Liver (tissue), 3 donors: Measurements from ENCODE around the gene SEPHS1.

Experiments used
- GABPA ChIP-seq, 2 donors: IDR thresholded peaks in 1 of 2; conservative IDR thresholded peaks in 1 of 2; 2 replicates each; pipeline ENCODE4 v1.6.1; 2016; ENCODE audit warnings: antibody characterized with exemption in 2 of 2, mild to moderate bottlenecking in 1 of 2, moderate library complexity in 1 of 2
- HNF4A ChIP-seq, 2 donors: conservative IDR thresholded peaks; 2 replicates each; pipeline ENCODE4 v1.6.1; 2016; ENCODE audit warnings: antibody characterized with exemption in 2 of 2, mild to moderate bottlenecking in 2 of 2
- JUND ChIP-seq, 2 donors: IDR thresholded peaks; 2 replicates each; pipeline ENCODE4 v1.6.1; 2016; ENCODE audit warnings: antibody characterized with exemption in 2 of 2
- RXRA ChIP-seq, 2 donors: IDR thresholded peaks; 2 replicates each; pipeline ENCODE4 v1.6.1; 2017 to 2018; ENCODE audit warnings: antibody characterized with exemption in 2 of 2, mild to moderate bottlenecking in 1 of 2
- SP1 ChIP-seq: IDR thresholded peaks from 2 replicates; pipeline ENCODE4 v1.6.1; 2018; ENCODE audit warnings: antibody characterized with exemption, mild to moderate bottlenecking
- TAF1 ChIP-seq: conservative IDR thresholded peaks from 2 replicates; pipeline ENCODE4 v1.6.1; 2016; ENCODE audit warnings: antibody characterized with exemption, mild to moderate bottlenecking
- YY1 ChIP-seq: IDR thresholded peaks from 2 replicates; pipeline ENCODE4 v1.6.1; 2016; ENCODE audit warnings: antibody characterized with exemption, mild to moderate bottlenecking
- TF ChIP-seq, protein P1 (sequence below): fragments of 150-350 bp; IDR thresholded peaks from 2 replicates; pipeline ENCODE4 v1.5.1; 2017; ENCODE audit warnings: improper control_type of control experiment, low read depth, low read length; ENCODE audit not compliant: missing input control
- TF ChIP-seq, protein P2 (sequence below): IDR thresholded peaks from 2 replicates; pipeline ENCODE4 v1.6.1; 2016; ENCODE audit warnings: antibody characterized with exemption
- donor health status: healthy.
- donor health status: healthy.

DNA sequence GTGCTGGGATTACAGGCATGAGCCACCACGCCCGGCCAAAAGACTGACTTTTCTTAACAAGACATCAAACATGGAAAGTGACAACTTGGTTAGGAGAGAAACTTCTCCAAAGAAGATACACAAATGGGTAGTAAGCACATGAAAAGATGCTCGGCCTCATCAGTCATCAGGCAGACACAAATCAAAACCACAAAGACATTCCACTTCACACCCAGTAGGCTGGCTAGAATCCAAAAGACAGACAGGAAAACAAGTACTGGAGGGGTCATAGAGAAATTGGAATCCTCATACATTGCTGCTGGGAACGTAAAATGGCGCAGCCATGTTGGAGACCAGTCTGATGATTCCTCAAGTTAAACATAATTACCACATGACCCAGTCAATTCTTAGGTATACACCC lies 16.4 kb downstream of the SEPHS1 start:
- no peak for TF ChIP-seq JUND (IDR thresholded peaks at IDR 0.05)
- TF ChIP-seq, protein P1, sequence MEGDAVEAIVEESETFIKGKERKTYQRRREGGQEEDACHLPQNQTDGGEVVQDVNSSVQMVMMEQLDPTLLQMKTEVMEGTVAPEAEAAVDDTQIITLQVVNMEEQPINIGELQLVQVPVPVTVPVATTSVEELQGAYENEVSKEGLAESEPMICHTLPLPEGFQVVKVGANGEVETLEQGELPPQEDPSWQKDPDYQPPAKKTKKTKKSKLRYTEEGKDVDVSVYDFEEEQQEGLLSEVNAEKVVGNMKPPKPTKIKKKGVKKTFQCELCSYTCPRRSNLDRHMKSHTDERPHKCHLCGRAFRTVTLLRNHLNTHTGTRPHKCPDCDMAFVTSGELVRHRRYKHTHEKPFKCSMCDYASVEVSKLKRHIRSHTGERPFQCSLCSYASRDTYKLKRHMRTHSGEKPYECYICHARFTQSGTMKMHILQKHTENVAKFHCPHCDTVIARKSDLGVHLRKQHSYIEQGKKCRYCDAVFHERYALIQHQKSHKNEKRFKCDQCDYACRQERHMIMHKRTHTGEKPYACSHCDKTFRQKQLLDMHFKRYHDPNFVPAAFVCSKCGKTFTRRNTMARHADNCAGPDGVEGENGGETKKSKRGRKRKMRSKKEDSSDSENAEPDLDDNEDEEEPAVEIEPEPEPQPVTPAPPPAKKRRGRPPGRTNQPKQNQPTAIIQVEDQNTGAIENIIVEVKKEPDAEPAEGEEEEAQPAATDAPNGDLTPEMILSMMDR: no peak
- TF ChIP-seq YY1: no peak
- TF ChIP-seq SP1: no peak
- TF ChIP-seq, protein P2, sequence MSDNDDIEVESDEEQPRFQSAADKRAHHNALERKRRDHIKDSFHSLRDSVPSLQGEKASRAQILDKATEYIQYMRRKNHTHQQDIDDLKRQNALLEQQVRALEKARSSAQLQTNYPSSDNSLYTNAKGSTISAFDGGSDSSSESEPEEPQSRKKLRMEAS: no peak
- no peak for TF ChIP-seq RXRA (IDR thresholded peaks at IDR 0.05)
- TF ChIP-seq HNF4A (conservative IDR thresholded peaks at IDR 0.05): no peak
- no peak for TF ChIP-seq GABPA (IDR thresholded peaks at IDR 0.05 in 1 of 2, conservative IDR thresholded peaks at IDR 0.05 in 1 of 2)
- TF ChIP-seq TAF1: no peak
